Measurements from ENCODE around the gene FGF14. TPM values are rescaled to one million over a fixed set of nuclear protein-coding genes. Genes with fewer than 3 reads are reported as not detected.

The FGF14 gene
- polyA plus RNA-seq, 1 donor (not counting 4 experiments of a cell fraction or from before 2014, with no cell fraction given) = 0.09 TPM

DNA sequence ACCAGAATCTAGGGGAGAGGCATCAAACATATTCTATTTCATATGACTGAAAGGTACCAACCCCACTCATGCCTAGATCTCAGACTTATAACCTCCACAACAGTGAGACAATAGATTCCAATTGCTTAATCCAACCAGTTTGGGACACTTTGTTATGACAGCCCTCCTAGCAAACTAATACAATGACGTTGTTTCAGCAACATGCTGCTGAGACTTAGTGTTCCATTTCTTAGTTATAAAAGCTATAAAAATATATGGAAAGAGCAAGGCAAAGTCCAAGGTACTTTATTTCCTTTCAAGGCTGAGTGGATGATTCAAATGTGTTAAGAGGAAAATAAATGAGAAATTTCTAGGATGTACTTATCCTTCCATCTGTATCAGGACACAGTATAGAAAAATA is 352.0 kb downstream of the FGF14 start:
- no peaks in the 10 kb centered on the region for H3K9me1 ChIP-seq (ENCODE audit: control insufficient read depth, extremely low read depth, insufficient read depth, low read length)
- dilution Hi-C loops (cut with MboI; ENCODE audit: extremely low pct_ligation_motif_present, low sequenced_read_pairs) = no loop called here
- H3K4me3 ChIP-seq (ENCODE audit: control insufficient read depth in 2 of 3, extremely low read depth in 1 of 3, insufficient read depth in 2 of 3, low read depth in 1 of 3, low read length in 3 of 3) = no peak overlapping the region
- no peaks in the 10 kb centered on the region for H3K36me3 ChIP-seq (ENCODE audit: control insufficient read depth in 2 of 2, extremely low read depth in 1 of 2, insufficient read depth in 2 of 2, low read length in 2 of 2)
- peaks cover 2% of the 10 kb centered on the region for H3K9me3 ChIP-seq (ENCODE audit: control insufficient read depth, low read depth, low read length)
- no peak for TF ChIP-seq EZH2 (IDR thresholded peaks at IDR 0.05; ENCODE audit: low read length)
- TF ChIP-seq, protein P1, sequence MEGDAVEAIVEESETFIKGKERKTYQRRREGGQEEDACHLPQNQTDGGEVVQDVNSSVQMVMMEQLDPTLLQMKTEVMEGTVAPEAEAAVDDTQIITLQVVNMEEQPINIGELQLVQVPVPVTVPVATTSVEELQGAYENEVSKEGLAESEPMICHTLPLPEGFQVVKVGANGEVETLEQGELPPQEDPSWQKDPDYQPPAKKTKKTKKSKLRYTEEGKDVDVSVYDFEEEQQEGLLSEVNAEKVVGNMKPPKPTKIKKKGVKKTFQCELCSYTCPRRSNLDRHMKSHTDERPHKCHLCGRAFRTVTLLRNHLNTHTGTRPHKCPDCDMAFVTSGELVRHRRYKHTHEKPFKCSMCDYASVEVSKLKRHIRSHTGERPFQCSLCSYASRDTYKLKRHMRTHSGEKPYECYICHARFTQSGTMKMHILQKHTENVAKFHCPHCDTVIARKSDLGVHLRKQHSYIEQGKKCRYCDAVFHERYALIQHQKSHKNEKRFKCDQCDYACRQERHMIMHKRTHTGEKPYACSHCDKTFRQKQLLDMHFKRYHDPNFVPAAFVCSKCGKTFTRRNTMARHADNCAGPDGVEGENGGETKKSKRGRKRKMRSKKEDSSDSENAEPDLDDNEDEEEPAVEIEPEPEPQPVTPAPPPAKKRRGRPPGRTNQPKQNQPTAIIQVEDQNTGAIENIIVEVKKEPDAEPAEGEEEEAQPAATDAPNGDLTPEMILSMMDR (optimal IDR thresholded peaks at IDR 0.05 in 1 of 3, IDR thresholded peaks at IDR 0.05 in 1 of 3, conservative IDR thresholded peaks at IDR 0.05 in 1 of 3; ENCODE audit: extremely low read depth in 1 of 3, insufficient read depth in 2 of 3, low read length in 3 of 3) = no peak
- H3K27me3 ChIP-seq (ENCODE audit: control insufficient read depth, extremely low read depth, insufficient read depth, low read length) = no peaks in the 10 kb centered on the region
- no peaks in the 10 kb centered on the region for H3K79me2 ChIP-seq (ENCODE audit: control insufficient read depth, insufficient read depth, low read length)
- FAIRE-seq (no peak), DNase-seq (ENCODE audit: low read depth, low spot score) (no peak)
- no peak overlapping the region for H3K9ac ChIP-seq (ENCODE audit: control insufficient read depth, extremely low read depth, insufficient read depth, low read length)
- H4K20me1 ChIP-seq (ENCODE audit: control insufficient read depth, extremely low read depth, insufficient read depth, low read length) = no peaks in the 10 kb centered on the region
- no peak overlapping the region for H2AFZ ChIP-seq (ENCODE audit: control insufficient read depth, low read length)
- H3K4me1 ChIP-seq (ENCODE audit: control insufficient read depth, extremely low read depth, insufficient read depth, low read length) = no peaks in the 10 kb centered on the region
- H3K27ac ChIP-seq (ENCODE audit: control insufficient read depth, insufficient read depth, low read length) = no peak overlapping the region
- H3K4me2 ChIP-seq (ENCODE audit: control insufficient read depth, extremely low read depth, insufficient read depth, low read depth, low read length) = no peak overlapping the region

DNA sequence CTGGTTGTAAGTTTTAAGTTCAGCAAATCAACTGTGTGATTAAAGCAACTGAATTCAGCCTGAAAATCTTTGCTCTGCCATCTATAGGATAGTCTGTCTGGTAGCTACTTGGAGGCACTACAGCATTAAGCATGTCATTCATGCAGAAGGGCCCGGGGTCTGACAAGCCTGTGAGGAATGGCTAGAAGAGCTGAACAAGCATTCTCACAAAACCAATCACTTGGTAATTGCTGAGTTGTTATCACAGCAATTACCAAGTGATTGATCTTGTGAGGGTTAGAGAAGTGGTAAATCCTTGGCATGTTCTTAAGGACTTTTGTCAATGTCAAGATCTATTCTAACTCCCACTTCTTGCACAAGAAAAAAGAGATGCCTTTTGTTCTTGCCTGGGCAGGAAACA is 356.1 kb downstream of the FGF14 start:
- H3K79me2 ChIP-seq (ENCODE audit: control insufficient read depth, insufficient read depth, low read length) = no peaks in the 10 kb centered on the region
- no peaks in the 10 kb centered on the region for H4K20me1 ChIP-seq (ENCODE audit: control insufficient read depth, extremely low read depth, insufficient read depth, low read length)
- no peak overlapping the region for H3K9ac ChIP-seq (ENCODE audit: control insufficient read depth, extremely low read depth, insufficient read depth, low read length)
- no peaks in the 10 kb centered on the region for H3K9me3 ChIP-seq (ENCODE audit: control insufficient read depth, low read depth, low read length)
- dilution Hi-C loops (cut with MboI; ENCODE audit: extremely low pct_ligation_motif_present, low sequenced_read_pairs) = no loop called here
- no peaks in the 10 kb centered on the region for H3K9me1 ChIP-seq (ENCODE audit: control insufficient read depth, extremely low read depth, insufficient read depth, low read length)
- no peaks in the 10 kb centered on the region for H3K36me3 ChIP-seq (ENCODE audit: control insufficient read depth in 2 of 2, extremely low read depth in 1 of 2, insufficient read depth in 2 of 2, low read length in 2 of 2)
- H2AFZ ChIP-seq (ENCODE audit: control insufficient read depth, low read length) = no peak overlapping the region
- DNase-seq (ENCODE audit: low read depth, low spot score) (no peak), FAIRE-seq (no peak)
- no peaks in the 10 kb centered on the region for H3K27me3 ChIP-seq (ENCODE audit: control insufficient read depth, extremely low read depth, insufficient read depth, low read length)
- H3K27ac ChIP-seq (ENCODE audit: control insufficient read depth, insufficient read depth, low read length) = no peak overlapping the region
- H3K4me2 ChIP-seq (ENCODE audit: control insufficient read depth, extremely low read depth, insufficient read depth, low read depth, low read length) = no peak overlapping the region
- H3K4me1 ChIP-seq (ENCODE audit: control insufficient read depth, extremely low read depth, insufficient read depth, low read length) = no peaks in the 10 kb centered on the region
- TF ChIP-seq, protein P1 (optimal IDR thresholded peaks at IDR 0.05 in 1 of 3, IDR thresholded peaks at IDR 0.05 in 1 of 3, conservative IDR thresholded peaks at IDR 0.05 in 1 of 3; ENCODE audit: extremely low read depth in 1 of 3, insufficient read depth in 2 of 3, low read length in 3 of 3) = no peak
- TF ChIP-seq EZH2 (IDR thresholded peaks at IDR 0.05; ENCODE audit: low read length) = no peak
- no peak overlapping the region for H3K4me3 ChIP-seq (ENCODE audit: control insufficient read depth in 2 of 3, extremely low read depth in 1 of 3, insufficient read depth in 2 of 3, low read depth in 1 of 3, low read length in 3 of 3)

All from keratinocyte (primary cell).